B cell (primary cell): ENCODE measurements around the gene CCT6B.

Source experiments
- CTCF ChIP-seq: fragments of 200-600 bp; IDR thresholded peaks from one replicate; pipeline ENCODE4 v1.8.0; 2022; ENCODE audit warnings: antibody characterized with exemption, mild to moderate bottlenecking
- EZH2 ChIP-seq: IDR thresholded peaks from 2 replicates; pipeline ENCODE4 v1.6.1; 2012; ENCODE audit warnings: borderline replicate concordance, low read depth, mild to moderate bottlenecking, moderate library complexity, low read length; ENCODE audit not compliant: insufficient read depth, poor library complexity, severe bottlenecking

GRCh38 chr17:35006961-35007360 is 45.7 kb upstream of the CCT6B start:
- no peak for TF ChIP-seq CTCF
- no peak for TF ChIP-seq EZH2
